ENCODE results near the gene GPR137B.

GPR137B gene

GRCh38 chr1:236213534-236213933 is 71.2 kb downstream of the GPR137B start (continued):
- TF ChIP-seq ZNF148 (tag by site-specific recombination; IDR thresholded peaks at IDR 0.05; ENCODE audit: borderline replicate concordance) (no peak), ZNF555 (tag by site-specific recombination; conservative IDR thresholded peaks at IDR 0.05) (no peak), ZNF501 (tag by site-specific recombination; IDR thresholded peaks at IDR 0.05) (no peak)

- no peaks in the 10 kb centered on the region for H3K4me1 ChIP-seq (ENCODE audit: control insufficient read depth, insufficient read depth, low read length)
- no peaks in the 10 kb centered on the region for H3K9me3 ChIP-seq (ENCODE audit: control insufficient read depth, insufficient read depth, low read depth, low read length)
- H3K27ac ChIP-seq (ENCODE audit: extremely low read depth, low read depth, low read length) = no peak overlapping the region
- H3K36me3 ChIP-seq (ENCODE audit: control insufficient read depth in 2 of 2, insufficient read depth in 1 of 2, low read length in 2 of 2) = 0 out of 3 replicates have a peak, but pooled peaks cover 0 to 4% of the 10 kb centered on the region in 2 experiments
- TF ChIP-seq ZNF223 (tag by site-specific recombination; IDR thresholded peaks at IDR 0.05) = no peak
- TF ChIP-seq MEIS1 (CRISPR knock-in tag; IDR thresholded peaks at IDR 0.05; ENCODE audit: borderline replicate concordance) = no peak
- no peak for TF ChIP-seq ZNF600 (tag by site-specific recombination; IDR thresholded peaks at IDR 0.05)
- TF ChIP-seq ZNF558 (tag by site-specific recombination; IDR thresholded peaks at IDR 0.05) = no peak
- no peak for TF ChIP-seq KLF10 (tag by site-specific recombination; IDR thresholded peaks at IDR 0.05)
- no peak for TF ChIP-seq GLIS1 (tag by site-specific recombination; IDR thresholded peaks at IDR 0.05)
- ChIA-PET CTCF (no interaction called here), POLR2A (no interaction called here)
- H3K4me3 ChIP-seq (ENCODE audit: low read depth, low read length) = no peak overlapping the region
Measured at GRCh38 chr1:236214761-236215160, 72.4 kb downstream of the GPR137B start.

- POLR2A ChIA-PET = interaction anchor here (0.6 kb wide), 1 partner anchor 10 kb away, joined by 3 read pairs; no protein-coding TSS in a partner anchor
- H3K4me3 ChIP-seq (ENCODE audit: low read depth, low read length) = no peak overlapping the region
Measured at GRCh38 chr1:236220473-236220872, 78.1 kb downstream of the GPR137B start.

More at GRCh38 chr1:236220473-236220872, 78.1 kb downstream of the GPR137B start:
- H3K4me1 ChIP-seq (ENCODE audit: control insufficient read depth, insufficient read depth, low read length) = no peaks in the 10 kb centered on the region
- CTCF ChIA-PET = interaction anchor here (0.7 to 1.0 kb wide), 4 partner anchors 8 to 1367 kb away, joined by 3 to 5 read pairs (median 4); no protein-coding TSS in a partner anchor
- H3K9me3 ChIP-seq (ENCODE audit: control insufficient read depth, insufficient read depth, low read depth, low read length) = no peaks in the 10 kb centered on the region
- peaks cover 11 to 12% of the 10 kb centered on the region in 2 experiments for H3K36me3 ChIP-seq (ENCODE audit: control insufficient read depth in 2 of 2, insufficient read depth in 1 of 2, low read length in 2 of 2)
- H3K27ac ChIP-seq (ENCODE audit: extremely low read depth, low read depth, low read length) = no peak overlapping the region
- TF ChIP-seq AEBP2 (tag by site-specific recombination; IDR thresholded peaks at IDR 0.05; ENCODE audit: borderline replicate concordance) (no peak), PRDM6 (tag by site-specific recombination; IDR thresholded peaks at IDR 0.05) (no peak), ZNF48 (tag by site-specific recombination; IDR thresholded peaks at IDR 0.05) (no peak), ZNF426 (tag by site-specific recombination; IDR thresholded peaks at IDR 0.05) (no peak), ZNF510 (tag by site-specific recombination; IDR thresholded peaks at IDR 0.05; ENCODE audit: insufficient replicate concordance) (no peak), ZFP3 (tag by site-specific recombination; IDR thresholded peaks at IDR 0.05; ENCODE audit: low read depth) (no peak), EGR2 (tag by site-specific recombination; IDR thresholded peaks at IDR 0.05; ENCODE audit: low read depth) (no peak), ZNF449 (tag by site-specific recombination; IDR thresholded peaks at IDR 0.05) (no peak), ZNF544 (tag by site-specific recombination; IDR thresholded peaks at IDR 0.05) (no peak), ZNF404 (tag by site-specific recombination; IDR thresholded peaks at IDR 0.05) (no peak), ZNF114 (tag by site-specific recombination; IDR thresholded peaks at IDR 0.05) (no peak), ZNF121 (tag by site-specific recombination; IDR thresholded peaks at IDR 0.05) (no peak), GLI2 (tag by site-specific recombination; IDR thresholded peaks at IDR 0.05; ENCODE audit: borderline replicate concordance, low read depth) (no peak)
